BJ (cell line): Measurements from ENCODE around the gene MAPKAPK2. TPM values are rescaled to one million over a fixed set of nuclear protein-coding genes. Genes with fewer than 3 reads are reported as not detected.

Experiments
- CTCF ChIA-PET: fragments of 350-600 bp; formaldehyde crosslinking; extraction: SDS; loops from one replicate; lab custom pipeline; 2021; ENCODE audit warnings: antibody characterized with exemption, inconsistent platforms; lab: Yijun Ruan, JAX
- POLR2A ChIA-PET: fragments of 300-600 bp; sonication (Branson Sonifier 250); formaldehyde crosslinking; extraction: SDS; loops from one replicate; lab custom pipeline; 2021; ENCODE audit warnings: antibody characterized with exemption; lab: Charles Lee
- DNase-seq: peaks from one replicate; pipeline ENCODE4 v3.0.0-alpha.2; 2011; ENCODE audit warnings: low read depth
- H3K27me3 ChIP-seq: 2 replicates; pipeline ENCODE4 v1.6.0; 2011; ENCODE audit warnings: low read length; ENCODE audit not compliant: control insufficient read depth, insufficient read depth
- H3K36me3 ChIP-seq: 2 replicates; pipeline ENCODE4 v1.5.1; 2011; ENCODE audit warnings: low read length; ENCODE audit not compliant: control insufficient read depth, insufficient read depth
- H3K4me3 ChIP-seq: 2 replicates; pipeline ENCODE4 v1.5.1; 2011; ENCODE audit warnings: low read depth, mild to moderate bottlenecking, control low read depth, low read length
- polyA plus RNA-seq: library from polyadenylated mRNA; depleted of rRNA; stranded (reverse); fragments of >200 nt; gene quantifications from 2 replicates; pipeline ENCODE4 v1.2.3, GENCODE V29; 2011
- TF ChIP-seq, protein P1 (sequence below): IDR thresholded peaks from 2 replicates; pipeline ENCODE4 v1.5.1; 2011; ENCODE audit warnings: low read depth, mild to moderate bottlenecking, control low read depth, inconsistent platforms, low read length, moderate library complexity; ENCODE audit not compliant: insufficient read depth

Gene MAPKAPK2
- polyA plus RNA-seq, 1 experiment, result 80.1 TPM

- H3K4me3 ChIP-seq, result no peak overlapping the region
- TF ChIP-seq, protein P1, sequence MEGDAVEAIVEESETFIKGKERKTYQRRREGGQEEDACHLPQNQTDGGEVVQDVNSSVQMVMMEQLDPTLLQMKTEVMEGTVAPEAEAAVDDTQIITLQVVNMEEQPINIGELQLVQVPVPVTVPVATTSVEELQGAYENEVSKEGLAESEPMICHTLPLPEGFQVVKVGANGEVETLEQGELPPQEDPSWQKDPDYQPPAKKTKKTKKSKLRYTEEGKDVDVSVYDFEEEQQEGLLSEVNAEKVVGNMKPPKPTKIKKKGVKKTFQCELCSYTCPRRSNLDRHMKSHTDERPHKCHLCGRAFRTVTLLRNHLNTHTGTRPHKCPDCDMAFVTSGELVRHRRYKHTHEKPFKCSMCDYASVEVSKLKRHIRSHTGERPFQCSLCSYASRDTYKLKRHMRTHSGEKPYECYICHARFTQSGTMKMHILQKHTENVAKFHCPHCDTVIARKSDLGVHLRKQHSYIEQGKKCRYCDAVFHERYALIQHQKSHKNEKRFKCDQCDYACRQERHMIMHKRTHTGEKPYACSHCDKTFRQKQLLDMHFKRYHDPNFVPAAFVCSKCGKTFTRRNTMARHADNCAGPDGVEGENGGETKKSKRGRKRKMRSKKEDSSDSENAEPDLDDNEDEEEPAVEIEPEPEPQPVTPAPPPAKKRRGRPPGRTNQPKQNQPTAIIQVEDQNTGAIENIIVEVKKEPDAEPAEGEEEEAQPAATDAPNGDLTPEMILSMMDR, result no peak
- ChIA-PET CTCF (interaction anchor here (0.6 to 1.8 kb wide), 8 partner anchors 9 to 253 kb away, joined by 3 to 6 read pairs (median 3); no protein-coding TSS in a partner anchor), POLR2A (no interaction called here)
- H3K36me3 ChIP-seq, result no peaks in the 10 kb centered on the region
- no peaks in the 10 kb centered on the region for H3K27me3 ChIP-seq
- DNase-seq, result no peak
Measured at GRCh38 chr1:206719169-206719839, 34.6 kb downstream of the MAPKAPK2 start.

DNA sequence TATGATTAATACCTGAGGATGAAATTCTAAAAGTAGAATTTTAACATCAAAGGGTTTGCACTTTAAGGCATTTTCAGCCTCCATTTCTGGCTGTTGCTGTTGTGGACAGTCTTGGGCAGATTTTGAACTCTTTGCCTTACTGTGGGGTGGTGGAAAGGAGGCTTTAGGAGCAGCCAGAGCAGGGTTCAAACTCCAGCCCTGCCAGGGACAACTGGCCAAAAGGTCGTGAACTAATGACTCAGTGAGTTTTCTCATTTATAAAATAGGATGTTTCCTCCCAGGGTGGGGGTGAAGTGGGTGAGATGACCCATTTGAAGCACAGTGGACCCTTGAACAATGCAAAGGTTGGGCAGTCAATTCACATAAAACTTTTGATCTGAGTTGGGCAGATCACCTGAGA is 36.7 kb downstream of the MAPKAPK2 start:
- Histone ChIP-seq H3K36me3 (no peaks in the 10 kb centered on the region), H3K4me3 (no peak overlapping the region), H3K27me3 (no peaks in the 10 kb centered on the region)
- TF ChIP-seq, protein P1, result no peak
- ChIA-PET POLR2A (no interaction called here), CTCF (no interaction called here)
- DNase-seq, result no peak

DNA sequence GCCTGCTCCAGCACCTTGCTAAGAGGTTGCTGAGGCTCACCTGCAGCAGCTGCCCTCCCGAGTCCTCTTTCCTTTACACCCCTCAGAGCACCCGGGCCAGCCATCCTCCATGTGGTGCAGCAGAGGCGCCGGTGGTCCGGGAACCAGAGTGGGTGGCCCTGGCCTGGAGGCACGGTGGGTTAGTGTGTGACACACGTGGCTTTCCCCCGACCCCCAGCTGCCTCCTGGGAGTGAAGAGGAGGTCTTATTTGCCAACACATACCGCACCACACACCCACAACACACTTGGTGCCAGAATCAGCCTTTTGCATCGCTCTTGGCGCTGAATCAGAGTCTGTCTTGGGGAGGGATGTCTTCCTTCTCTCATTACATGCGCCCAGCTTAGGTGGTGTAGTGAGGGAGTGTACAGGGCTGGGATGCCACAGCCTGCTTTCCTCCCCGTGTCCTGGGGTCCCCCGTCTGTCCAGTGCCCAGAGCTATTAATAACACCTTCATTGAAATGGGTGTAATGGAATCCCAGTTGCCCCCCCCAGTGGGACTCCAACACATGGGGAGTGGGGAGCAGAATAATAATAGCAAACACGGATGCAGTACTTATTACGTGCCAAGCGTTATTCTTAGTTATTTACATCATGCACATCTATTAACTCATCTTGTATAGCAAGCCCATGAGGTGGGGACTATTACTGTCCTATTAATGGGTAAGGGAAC is 38.2 kb downstream of the MAPKAPK2 start:
- Histone ChIP-seq H3K36me3 (no peaks in the 10 kb centered on the region), H3K27me3 (no peaks in the 10 kb centered on the region), H3K4me3 (no peak overlapping the region)
- TF ChIP-seq, protein P1, result no peak
- POLR2A ChIA-PET, result no interaction called here
- DNase-seq, result no peak
- CTCF ChIA-PET, result interaction anchor here (0.9 to 6.5 kb wide), 7 partner anchors 12 to 260 kb away, joined by 3 to 46 read pairs (median 3); no protein-coding TSS in a partner anchor

DNA sequence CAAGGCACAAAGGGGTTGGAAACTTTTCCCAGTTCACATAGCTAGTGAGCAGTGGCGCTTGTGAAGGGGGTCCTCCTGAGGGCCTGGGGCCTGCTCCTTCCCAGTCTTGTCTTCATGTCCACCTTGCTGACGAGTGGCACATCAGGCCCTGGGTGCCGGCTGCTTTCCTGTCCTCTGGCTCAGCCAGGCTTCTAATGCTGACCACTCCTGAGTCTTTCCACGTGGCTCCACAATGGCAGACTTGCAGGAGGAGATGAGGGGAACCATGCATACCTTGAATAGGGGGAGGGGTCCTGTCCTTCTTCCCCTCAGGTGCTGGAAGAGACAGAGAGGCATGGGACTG is 38.7 kb downstream of the MAPKAPK2 start:
- Histone ChIP-seq H3K4me3 (no peak overlapping the region), H3K27me3 (no peaks in the 10 kb centered on the region), H3K36me3 (no peaks in the 10 kb centered on the region)
- TF ChIP-seq, protein P1, result no peak
- ChIA-PET POLR2A (no interaction called here), CTCF (interaction anchor here (0.9 to 6.5 kb wide), 11 partner anchors 9 to 259 kb away, joined by 3 to 46 read pairs (median 3); no protein-coding TSS in a partner anchor)
- no peak for DNase-seq

GRCh38 chr1:206723805-206724472 is 39.2 kb downstream of the MAPKAPK2 start:
- Histone ChIP-seq H3K27me3 (no peaks in the 10 kb centered on the region), H3K4me3 (no peak overlapping the region), H3K36me3 (0 out of 2 replicates have a peak, but pooled peaks cover 1% of the 10 kb centered on the region)
- TF ChIP-seq, protein P1, result no peak
- POLR2A ChIA-PET, result no interaction called here
- CTCF ChIA-PET, result interaction anchor here (0.9 to 6.5 kb wide), 16 partner anchors 9 to 259 kb away, joined by 3 to 55 read pairs (median 6); partner anchors contain the start of gene DYRK3
- peak; percentile 43 for DNase-seq
